Activated CD8-positive, alpha-beta T cell treated with anti-CD3 and anti-CD28 coated beads, Interleukin-2, amount 10 ng/mL, durations not matched to agents 7 days and 5 days (primary cell): Measurements from ENCODE around the gene TBCB. TPM values are rescaled to one million over a fixed set of nuclear protein-coding genes. Genes with fewer than 3 reads are reported as not detected.

Experiments
- ATAC-seq: fragments of 150-1000 bp; cut with Tn5 transposase; one replicate; pipeline ENCODE4 v1.10.0; 2021; ENCODE audit warnings: moderate library complexity
- CTCF ChIA-PET: fragments of 350-600 bp; sonication (Branson Sonifier 250); formaldehyde crosslinking; loops from one replicate; lab custom pipeline; 2021; ENCODE audit warnings: antibody characterized with exemption; lab: Charles Lee
- POLR2A ChIA-PET: fragments of 350-600 bp; sonication (Branson Sonifier 250); formaldehyde crosslinking; loops from one replicate; lab custom pipeline; 2021; ENCODE audit warnings: antibody characterized with exemption; lab: Charles Lee
- DNase-seq: peaks from one replicate; pipeline ENCODE4 v3.0.0-alpha.2; 2020
- H3K27ac Mint-ChIP-seq: one replicate; pipeline ENCODE4 v1.8.0; 2021; ENCODE audit warnings: mild to moderate bottlenecking, mixed read lengths
- H3K27me3 Mint-ChIP-seq: one replicate; pipeline ENCODE4 v1.8.0; 2021; ENCODE audit warnings: low read depth, mixed read lengths
- H3K36me3 Mint-ChIP-seq: one replicate; pipeline ENCODE4 v1.8.0; 2021; ENCODE audit warnings: low read depth, mixed read lengths
- H3K4me1 Mint-ChIP-seq: one replicate; pipeline ENCODE4 v1.8.0; 2021; ENCODE audit warnings: low read depth, mixed read lengths
- H3K4me3 Mint-ChIP-seq: one replicate; pipeline ENCODE4 v1.8.0; 2021; ENCODE audit warnings: mild to moderate bottlenecking, mixed read lengths
- H3K9me3 Mint-ChIP-seq: one replicate; pipeline ENCODE4 v1.8.0; 2022; ENCODE audit warnings: mixed read lengths; ENCODE audit not compliant: insufficient read depth
- total RNA-seq, 2 experiments: library from RNA; stranded (reverse); gene quantifications; one replicate each; pipeline ENCODE4 v1.2.3, GENCODE V29; 2021

TBCB gene
- total RNA-seq, 2 experiments from 2014 or later: 186 to 200 TPM

DNA sequence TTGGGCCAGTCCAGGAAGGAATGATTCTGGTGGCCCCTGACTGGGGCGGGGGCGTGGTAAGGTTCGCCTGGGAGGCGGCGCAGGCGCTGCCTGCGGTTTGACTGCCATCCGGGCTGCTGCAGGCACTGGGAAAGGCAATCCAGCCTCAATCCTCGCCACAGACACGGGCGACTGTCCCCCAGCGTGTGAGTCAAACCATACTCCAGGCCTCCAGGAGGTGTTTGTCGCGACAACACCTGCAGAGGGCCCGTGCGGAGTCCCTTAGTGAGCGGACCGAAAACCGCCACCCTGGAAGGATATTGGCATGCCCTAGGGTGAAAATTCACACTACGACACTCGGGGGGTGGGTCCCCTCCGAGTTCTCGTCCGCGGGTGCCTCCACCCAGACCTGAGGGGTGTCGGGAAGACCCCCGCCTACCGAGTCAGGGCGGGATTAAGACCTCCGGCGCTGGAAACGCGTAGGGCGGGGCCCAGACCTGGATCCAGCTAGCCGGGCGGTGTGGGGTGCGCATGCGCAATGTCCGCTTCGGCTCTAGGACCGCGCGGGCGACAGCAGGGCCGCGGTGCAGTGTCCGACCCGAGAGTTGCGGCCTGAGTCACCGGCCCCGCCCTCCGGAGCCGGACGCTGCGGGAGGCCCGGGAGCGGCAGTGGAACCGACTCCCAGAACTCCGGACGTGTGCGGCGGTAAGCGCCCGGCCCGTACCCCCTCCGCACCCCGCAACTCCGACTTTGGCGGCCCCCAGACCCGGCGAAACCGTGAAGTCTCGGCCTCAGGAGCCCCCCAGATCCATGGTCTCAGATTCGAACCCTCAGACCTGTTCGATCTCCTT lies 24.4 kb downstream of the TBCB start, which contains the start of gene CAPNS1:
TSS of gene CAPNS1 (plus strand) at position 594 of the 831 bp plus-strand sequence. CDS start 946 bp downstream, outside the sequence.
- H3K27me3 Mint-ChIP-seq: peaks cover 4% of the 10 kb centered on the region
- CTCF ChIA-PET: interaction anchor here (1.0 to 1.6 kb wide), 3 partner anchors 12 to 30 kb away, joined by 3 to 9 read pairs (median 4); no protein-coding TSS in a partner anchor

DNA sequence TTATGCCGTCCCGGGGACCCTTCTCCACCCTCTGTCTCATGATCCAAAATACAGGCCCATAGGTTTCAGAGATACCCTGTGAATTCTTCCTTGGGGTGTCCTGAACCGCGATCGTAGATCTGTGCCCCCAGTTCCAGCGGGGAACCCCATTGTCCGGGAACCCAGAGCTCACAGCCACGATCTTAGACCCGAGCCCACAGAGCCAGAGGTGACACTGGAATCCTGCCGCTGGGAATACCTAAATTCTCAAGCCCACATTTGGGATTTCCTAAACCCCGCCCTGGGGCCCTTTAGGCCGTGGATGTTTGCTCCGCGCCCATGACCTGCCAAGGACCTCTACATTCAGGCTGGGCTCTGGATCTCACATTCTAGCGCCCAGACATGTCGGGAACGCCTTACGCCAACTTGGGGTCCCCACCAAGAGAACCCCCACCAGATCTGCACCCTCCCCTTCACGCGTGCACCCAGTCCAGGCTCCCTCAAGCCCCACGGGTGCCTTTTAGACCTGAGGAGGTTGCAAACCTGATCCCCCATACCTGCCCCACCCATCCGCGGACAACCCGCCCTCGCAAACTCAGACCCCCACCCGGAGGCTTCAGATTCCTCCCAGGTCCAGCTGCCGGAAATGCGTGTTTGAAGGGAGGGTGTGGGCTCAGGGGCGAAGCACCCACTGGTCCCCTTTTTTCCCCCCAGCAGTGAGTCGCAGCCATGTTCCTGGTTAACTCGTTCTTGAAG lies 25.2 kb downstream of the TBCB start:
- ChIA-PET POLR2A (interaction anchor here (1.0 to 1.7 kb wide), 5 partner anchors 10 to 126 kb away, joined by 3 to 9 read pairs (median 5); partner anchors contain the start of genes ALKBH6, POLR2I and TBCB), CTCF (interaction anchor here (1.0 to 1.6 kb wide), 2 partner anchors 13 to 28 kb away, joined by 3 to 9 read pairs; no protein-coding TSS in a partner anchor)
- H3K27me3 Mint-ChIP-seq: no peaks in the 10 kb centered on the region
- H3K4me3 Mint-ChIP-seq: peak overlapping the region; percentile 96
- DNase-seq (peak; percentile 69), ATAC-seq (peak; percentile 26)
- H3K27ac Mint-ChIP-seq: peak overlapping the region; percentile 98
- H3K4me1 Mint-ChIP-seq: peaks cover 29% of the 10 kb centered on the region
- H3K9me3 Mint-ChIP-seq: no peaks in the 10 kb centered on the region
- H3K36me3 Mint-ChIP-seq: peaks cover 31% of the 10 kb centered on the region

More for the DNA sequence above, 24.4 kb downstream of the TBCB start, which contains the start of gene CAPNS1:
- ATAC-seq (peak; percentile 79), DNase-seq (peak; percentile 95)
- Mint-ChIP-seq H3K36me3 (peaks cover 28% of the 10 kb centered on the region), H3K4me3 (peak within 1 kb of the TSS; percentile 96), H3K4me1 (peaks cover 32% of the 10 kb centered on the region), H3K27ac (peak within 1 kb of the TSS; percentile 98), H3K9me3 (no peaks in the 10 kb centered on the region)
- POLR2A ChIA-PET: interaction anchor here (0.6 to 1.7 kb wide), 6 partner anchors 9 to 209 kb away, joined by 3 to 9 read pairs (median 4); partner anchors contain the start of genes ALKBH6, POLR2I and TBCB

DNA sequence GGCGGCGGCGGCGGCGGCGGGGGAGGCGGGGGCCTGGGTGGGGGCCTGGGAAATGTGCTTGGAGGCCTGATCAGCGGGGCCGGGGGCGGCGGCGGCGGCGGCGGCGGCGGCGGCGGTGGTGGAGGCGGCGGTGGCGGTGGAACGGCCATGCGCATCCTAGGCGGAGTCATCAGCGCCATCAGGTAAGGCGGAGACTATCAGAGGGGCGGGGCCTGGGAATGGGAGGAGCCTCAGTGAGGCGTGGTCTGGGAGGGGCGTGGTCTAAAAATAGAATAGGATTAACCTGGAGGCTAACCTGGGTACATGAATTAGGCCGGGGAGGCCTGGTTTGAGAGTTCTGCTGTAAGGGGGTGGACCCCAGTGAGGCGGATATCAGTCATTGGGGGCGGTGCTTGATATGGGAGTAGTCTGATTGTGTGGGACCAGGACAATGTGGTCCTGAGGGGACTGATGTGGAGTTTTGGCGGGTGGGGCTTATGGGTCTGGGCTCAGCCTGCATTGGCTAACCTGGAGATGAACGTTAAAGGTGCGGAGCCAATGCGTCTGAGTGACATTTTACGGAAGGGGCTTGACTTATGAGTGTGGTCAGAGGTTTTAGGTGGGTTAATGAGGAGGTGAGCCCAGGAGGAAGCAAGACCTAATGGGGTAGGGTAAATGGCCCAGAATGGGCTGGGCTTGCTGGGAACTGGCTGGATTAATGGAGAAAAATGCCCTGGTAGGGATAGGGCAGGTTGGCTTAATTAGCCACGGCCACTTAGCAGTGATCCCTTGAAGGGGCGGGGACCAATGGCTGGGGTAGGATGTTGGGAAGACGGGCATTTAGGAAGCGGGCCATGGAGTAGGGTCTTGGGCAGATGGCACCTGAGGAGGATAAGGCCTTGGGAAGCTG lies 26.0 kb downstream of the TBCB start:
- POLR2A ChIA-PET: interaction anchor here (1.6 to 1.7 kb wide), 2 partner anchors 13 to 26 kb away, joined by 5 to 8 read pairs; partner anchors contain the start of genes POLR2I and TBCB

DNA sequence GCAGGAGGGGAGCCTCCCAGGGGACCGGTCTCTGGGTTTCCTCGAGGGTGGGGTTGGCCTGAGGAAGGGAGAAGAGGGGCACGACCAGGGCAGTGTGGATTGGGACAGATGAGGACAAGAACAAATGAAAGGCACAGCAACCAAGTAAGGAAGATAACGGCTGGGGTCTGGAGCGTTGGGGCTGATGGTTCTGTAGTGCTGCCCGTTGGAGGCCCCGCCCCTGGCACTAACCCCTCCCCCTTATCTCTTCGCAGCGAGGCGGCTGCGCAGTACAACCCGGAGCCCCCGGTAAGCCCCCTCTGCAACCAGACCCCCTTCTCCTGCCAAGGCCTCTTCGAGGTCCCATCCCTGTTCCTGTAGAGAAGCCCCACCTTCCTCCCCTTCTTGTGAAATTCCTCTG lies 26.8 kb downstream of the TBCB start:
- Mint-ChIP-seq H3K4me3 (no peak overlapping the region), H3K9me3 (no peaks in the 10 kb centered on the region), H3K27me3 (no peaks in the 10 kb centered on the region), H3K4me1 (peaks cover 26% of the 10 kb centered on the region), H3K27ac (no peak overlapping the region), H3K36me3 (peaks cover 46% of the 10 kb centered on the region)
- DNase-seq (no peak), ATAC-seq (no peak)
- ChIA-PET POLR2A (no interaction called here), CTCF (no interaction called here)

More for the DNA sequence above, 26.0 kb downstream of the TBCB start:
- CTCF ChIA-PET: no interaction called here
- Mint-ChIP-seq H3K4me1 (peaks cover 29% of the 10 kb centered on the region), H3K27me3 (no peaks in the 10 kb centered on the region), H3K4me3 (peak overlapping the region; percentile 96), H3K36me3 (peaks cover 39% of the 10 kb centered on the region), H3K27ac (peak overlapping the region; percentile 98), H3K9me3 (no peaks in the 10 kb centered on the region)
- ATAC-seq: peak; percentile 72
- DNase-seq: peak; percentile 92

DNA sequence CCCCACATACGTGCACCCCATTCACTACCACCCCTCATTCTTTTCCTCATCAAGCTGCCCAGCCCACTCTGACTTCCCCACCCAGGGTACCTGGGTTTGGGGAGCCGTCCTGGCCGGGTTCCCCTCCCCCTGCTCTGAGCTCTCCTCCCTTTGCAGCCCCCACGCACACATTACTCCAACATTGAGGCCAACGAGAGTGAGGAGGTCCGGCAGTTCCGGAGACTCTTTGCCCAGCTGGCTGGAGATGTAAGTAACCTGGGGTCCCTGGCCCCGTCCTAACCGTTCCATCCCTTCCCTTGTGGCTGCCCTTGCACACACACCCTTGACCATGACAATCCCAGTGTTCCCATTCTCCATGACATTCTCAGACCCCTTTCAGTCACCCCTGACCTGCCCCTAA lies 27.2 kb downstream of the TBCB start:
- Mint-ChIP-seq H3K27ac (no peak overlapping the region), H3K9me3 (no peaks in the 10 kb centered on the region), H3K4me1 (peaks cover 26% of the 10 kb centered on the region), H3K4me3 (no peak overlapping the region), H3K36me3 (peaks cover 49% of the 10 kb centered on the region), H3K27me3 (no peaks in the 10 kb centered on the region)
- CTCF ChIA-PET: interaction anchor here (1.3 kb wide), 1 partner anchor 15 kb away, joined by 3 read pairs; no protein-coding TSS in a partner anchor
- no peak for ATAC-seq
- POLR2A ChIA-PET: no interaction called here
- DNase-seq: no peak

DNA sequence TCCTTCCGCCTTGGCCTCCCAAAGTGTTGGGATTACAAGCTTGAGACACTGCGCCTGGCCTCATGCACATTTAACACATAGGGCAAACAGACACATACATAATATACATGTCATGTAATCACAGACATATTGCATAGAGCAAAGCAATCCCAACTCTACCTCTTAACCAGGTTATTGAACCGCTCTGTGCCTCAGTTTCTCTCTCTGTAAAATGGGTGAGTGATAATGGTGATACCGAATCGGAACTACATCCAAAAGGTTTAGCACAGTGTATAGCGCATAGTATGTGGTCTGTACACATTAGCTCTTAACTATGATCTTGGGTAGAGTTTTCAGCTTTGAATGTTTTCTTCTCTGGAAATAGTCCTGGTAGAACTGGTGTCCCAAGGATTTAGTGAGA lies 29.4 kb downstream of the TBCB start:
- DNase-seq (no peak), ATAC-seq (no peak)
- ChIA-PET POLR2A (no interaction called here), CTCF (interaction anchor here (1.2 kb wide), 1 partner anchor 17 kb away, joined by 5 read pairs; no protein-coding TSS in a partner anchor)
- no peak overlapping the region for H3K4me3 Mint-ChIP-seq
- H3K9me3 Mint-ChIP-seq: no peaks in the 10 kb centered on the region
- peaks cover 62% of the 10 kb centered on the region for H3K36me3 Mint-ChIP-seq
- H3K4me1 Mint-ChIP-seq: peaks cover 24% of the 10 kb centered on the region
- no peaks in the 10 kb centered on the region for H3K27me3 Mint-ChIP-seq
- H3K27ac Mint-ChIP-seq: no peak overlapping the region

DNA sequence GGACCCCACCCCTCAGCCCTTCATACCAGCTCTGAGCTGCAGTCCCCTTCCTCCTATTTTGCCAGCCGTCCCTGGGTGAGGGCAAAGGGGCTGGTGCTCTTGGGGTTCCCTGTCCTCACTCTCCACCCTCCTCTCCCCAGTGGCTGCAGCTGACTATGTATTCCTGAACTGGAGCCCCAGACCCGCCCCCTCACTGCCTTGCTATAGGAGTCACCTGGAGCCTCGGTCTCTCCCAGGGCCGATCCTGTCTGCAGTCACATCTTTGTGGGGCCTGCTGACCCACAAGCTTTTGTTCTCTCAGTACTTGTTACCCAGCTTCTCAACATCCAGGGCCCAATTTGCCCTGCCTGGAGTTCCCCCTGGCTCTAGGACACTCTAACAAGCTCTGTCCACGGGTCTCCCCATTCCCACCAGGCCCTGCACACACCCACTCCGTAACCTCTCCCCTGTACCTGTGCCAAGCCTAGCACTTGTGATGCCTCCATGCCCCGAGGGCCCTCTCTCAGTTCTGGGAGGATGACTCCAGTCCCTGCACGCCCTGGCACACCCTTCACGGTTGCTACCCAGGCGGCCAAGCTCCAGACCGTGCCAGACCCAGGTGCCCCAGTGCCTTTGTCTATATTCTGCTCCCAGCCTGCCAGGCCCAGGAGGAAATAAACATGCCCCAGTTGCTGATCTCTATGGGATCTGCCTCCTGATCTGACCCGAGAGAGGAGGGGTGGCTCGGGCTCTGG lies 34.6 kb downstream of the TBCB start:
- no peak for ATAC-seq

DNA sequence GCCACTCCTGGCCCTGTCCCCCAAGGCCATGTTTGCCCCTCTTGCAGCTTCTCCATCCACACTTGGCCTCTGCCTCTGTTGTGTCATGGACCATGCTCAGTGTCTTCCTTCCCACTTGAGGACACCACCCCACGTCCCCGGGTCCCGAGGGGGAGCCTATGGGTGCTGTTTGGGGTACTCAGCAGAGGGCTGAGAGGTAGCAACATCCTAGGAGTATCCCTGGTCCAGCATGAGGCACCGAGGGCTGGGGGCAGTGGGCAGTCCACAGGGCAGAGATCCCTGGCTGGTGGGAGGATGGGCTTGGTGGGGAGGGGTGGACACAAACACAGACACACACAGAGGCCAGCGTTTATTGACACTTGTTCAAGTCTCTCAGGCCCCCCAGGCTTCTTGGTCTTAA lies 35.3 kb downstream of the TBCB start:
- H3K36me3 Mint-ChIP-seq: peaks cover 48% of the 10 kb centered on the region
- no peaks in the 10 kb centered on the region for H3K27me3 Mint-ChIP-seq
- DNase-seq (no peak), ATAC-seq (no peak)
- H3K27ac Mint-ChIP-seq: no peak overlapping the region
- H3K4me1 Mint-ChIP-seq: peaks cover 6% of the 10 kb centered on the region
- ChIA-PET CTCF (no interaction called here), POLR2A (no interaction called here)
- no peaks in the 10 kb centered on the region for H3K9me3 Mint-ChIP-seq
- H3K4me3 Mint-ChIP-seq: no peak overlapping the region

More for the DNA sequence above, 34.6 kb downstream of the TBCB start:
- no peak overlapping the region for H3K27ac Mint-ChIP-seq
- DNase-seq: no peak
- H3K27me3 Mint-ChIP-seq: no peaks in the 10 kb centered on the region
- peaks cover 50% of the 10 kb centered on the region for H3K36me3 Mint-ChIP-seq
- ChIA-PET CTCF (no interaction called here), POLR2A (no interaction called here)
- no peak overlapping the region for H3K4me3 Mint-ChIP-seq
- peaks cover 6% of the 10 kb centered on the region for H3K4me1 Mint-ChIP-seq
- no peaks in the 10 kb centered on the region for H3K9me3 Mint-ChIP-seq

DNA sequence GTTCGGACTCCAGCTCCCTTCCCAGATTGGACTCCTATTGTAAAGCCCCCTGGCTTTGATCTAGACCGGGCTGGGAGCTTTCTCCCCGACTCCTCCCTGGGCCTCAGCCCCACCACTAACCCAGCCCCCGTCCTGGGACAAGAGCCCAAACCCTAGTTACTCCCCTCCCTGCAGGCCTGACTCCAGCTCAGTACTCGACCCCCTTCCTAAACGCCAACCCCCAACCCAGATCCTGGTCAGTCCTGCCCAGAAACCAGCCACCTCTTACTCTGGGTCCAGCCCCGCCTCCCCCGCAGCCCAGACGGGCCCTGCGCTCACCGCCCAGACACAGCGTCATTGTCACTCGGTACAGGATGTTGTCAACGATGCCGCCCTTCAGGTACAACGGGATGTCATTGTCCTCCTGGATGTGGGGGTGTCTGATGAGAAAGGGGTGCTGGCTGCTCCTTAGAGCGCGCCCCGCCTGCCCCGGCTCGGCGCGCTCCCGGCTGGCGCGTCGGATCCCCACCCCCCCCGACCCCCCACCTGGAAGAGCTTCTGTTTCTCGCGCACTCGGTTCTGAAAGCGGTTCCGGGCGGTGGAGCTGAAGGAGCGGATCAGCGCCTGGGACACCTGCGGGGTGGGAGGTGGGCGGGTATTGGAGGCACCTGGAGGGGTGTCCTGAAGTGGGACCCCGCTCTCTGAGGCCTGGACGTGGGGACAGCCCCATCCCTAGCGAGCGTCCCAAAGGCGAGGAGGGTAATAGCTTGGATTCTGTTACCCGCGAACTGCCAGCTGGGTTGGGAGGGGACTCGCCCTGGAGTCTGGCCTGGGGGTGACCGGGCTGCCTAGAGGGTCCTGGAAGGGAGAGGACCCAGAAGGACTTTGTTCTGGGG lies 36.1 kb downstream of the TBCB start:
- Mint-ChIP-seq H3K4me3 (no peak overlapping the region), H3K27ac (no peak overlapping the region), H3K4me1 (peaks cover 6% of the 10 kb centered on the region), H3K36me3 (peaks cover 40% of the 10 kb centered on the region), H3K9me3 (no peaks in the 10 kb centered on the region), H3K27me3 (no peaks in the 10 kb centered on the region)
- no peak for DNase-seq
- ChIA-PET CTCF (no interaction called here), POLR2A (no interaction called here)
- ATAC-seq: no peak

DNA sequence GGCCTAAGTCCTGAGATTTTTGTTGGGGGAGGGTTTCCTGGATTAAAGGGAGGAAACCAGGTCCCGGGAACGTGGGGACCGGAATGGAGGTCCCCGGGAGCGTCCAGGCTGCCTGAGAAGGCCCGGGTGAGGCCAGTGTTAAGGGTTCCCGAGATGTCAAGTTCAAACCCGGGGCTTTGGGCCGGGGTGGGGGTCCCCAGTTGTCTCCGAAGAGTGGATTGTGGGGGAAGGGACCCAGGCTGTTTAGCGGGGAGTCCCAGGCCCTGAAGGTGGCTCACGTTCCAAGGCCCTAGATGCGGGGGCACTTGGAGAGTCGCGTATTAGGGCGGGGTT lies 36.7 kb downstream of the TBCB start:
- Mint-ChIP-seq H3K27ac (no peak overlapping the region), H3K36me3 (peaks cover 35% of the 10 kb centered on the region), H3K4me3 (no peak overlapping the region), H3K4me1 (peaks cover 4% of the 10 kb centered on the region), H3K9me3 (no peaks in the 10 kb centered on the region), H3K27me3 (no peaks in the 10 kb centered on the region)
- CTCF ChIA-PET: no interaction called here
- DNase-seq (no peak), ATAC-seq (no peak)
- POLR2A ChIA-PET: no interaction called here
